K562 (cell line): ENCODE data around the gene ITPA.

Experiments used
- FOXP1 ChIP-seq: sonication (generic); formaldehyde crosslinking; IDR thresholded peaks from 2 replicates; pipeline ENCODE4 v1.8.0; 2022; ENCODE audit warnings: mild to moderate bottlenecking, missing genetic modification reagents
- JUN ChIP-seq, 2 experiments: sonication (generic) in 1 of 2; formaldehyde crosslinking in 1 of 2; IDR thresholded peaks; 2 replicates each; pipeline versions ENCODE4 v1.6.1 to v1.8.0; 2012 to 2022; ENCODE audit warnings: borderline replicate concordance in 2 of 2, mild to moderate bottlenecking in 2 of 2, improper control_type of control experiment in 1 of 2, low read depth in 1 of 2, low read length in 1 of 2, missing genetic modification reagents in 1 of 2
- KAT8 ChIP-seq: fragments of 450-650 bp; IDR thresholded peaks from 2 replicates; pipeline ENCODE4 v1.6.1; 2016; ENCODE audit warnings: low read depth, mild to moderate bottlenecking
- POLR2AphosphoS2 ChIP-seq: IDR thresholded peaks from 2 replicates; pipeline ENCODE4 v1.6.1; 2012; ENCODE audit warnings: low read length, improper control_type of control experiment
- SMC3 ChIP-seq: conservative IDR thresholded peaks from 2 replicates; pipeline ENCODE4 v1.6.1; 2011; ENCODE audit warnings: low read depth, low read length, improper control_type of control experiment; ENCODE audit not compliant: insufficient read depth
- ZKSCAN1 ChIP-seq: fragments of 150-350 bp; IDR thresholded peaks from 2 replicates; pipeline ENCODE4 v1.6.1; 2016; ENCODE audit warnings: low read depth, low read length
- TF ChIP-seq, protein P1 (sequence below): IDR thresholded peaks from 3 replicates; pipeline ENCODE4 v1.6.1; 2011; ENCODE audit warnings: borderline replicate concordance, mild to moderate bottlenecking; ENCODE audit not compliant: insufficient read length, insufficient read depth
- TF ChIP-seq, protein P2 (sequence below), 3 experiments: IDR thresholded peaks in 2 of 3; conservative IDR thresholded peaks in 1 of 3; 2 replicates each; pipeline ENCODE4 v1.5.1; 2011 to 2012; ENCODE audit warnings: low read length in 3 of 3, mild to moderate bottlenecking in 3 of 3, control low read depth in 2 of 3, improper control_type of control experiment in 1 of 3, inconsistent platforms in 1 of 3, low read depth in 1 of 3, mixed read lengths in 1 of 3, moderate library complexity in 1 of 3; ENCODE audit not compliant: insufficient read depth in 2 of 3
- TF ChIP-seq, protein P3 (sequence below): fragments of 450-650 bp; IDR thresholded peaks from 2 replicates; pipeline ENCODE4 v1.6.1; 2016; ENCODE audit warnings: mild to moderate bottlenecking
- TF ChIP-seq, protein P4 (sequence below): sonication (generic); formaldehyde crosslinking; IDR thresholded peaks from 2 replicates; pipeline ENCODE4 v1.9.0; 2022; ENCODE audit warnings: mild to moderate bottlenecking, missing genetic modification reagents
- TF ChIP-seq, protein P5 (sequence below): fragments of 250-450 bp; sonication (Bioruptor Pico); IDR thresholded peaks from 2 replicates; pipeline ENCODE4 v1.5.0; 2020; ENCODE audit warnings: mild to moderate bottlenecking
- TF ChIP-seq, protein P6 (sequence below), 2 experiments: fragments of 450-650 bp in 1 of 2; sonication (generic) in 1 of 2; formaldehyde crosslinking in 1 of 2; IDR thresholded peaks in 1 of 2; conservative IDR thresholded peaks in 1 of 2; 2 replicates each; pipeline versions ENCODE4 v1.6.1 to v1.8.1; 2016 to 2023; ENCODE audit warnings: mild to moderate bottlenecking in 2 of 2, moderate library complexity in 2 of 2, inconsistent platforms in 1 of 2, missing genetic modification reagents in 1 of 2

DNA sequence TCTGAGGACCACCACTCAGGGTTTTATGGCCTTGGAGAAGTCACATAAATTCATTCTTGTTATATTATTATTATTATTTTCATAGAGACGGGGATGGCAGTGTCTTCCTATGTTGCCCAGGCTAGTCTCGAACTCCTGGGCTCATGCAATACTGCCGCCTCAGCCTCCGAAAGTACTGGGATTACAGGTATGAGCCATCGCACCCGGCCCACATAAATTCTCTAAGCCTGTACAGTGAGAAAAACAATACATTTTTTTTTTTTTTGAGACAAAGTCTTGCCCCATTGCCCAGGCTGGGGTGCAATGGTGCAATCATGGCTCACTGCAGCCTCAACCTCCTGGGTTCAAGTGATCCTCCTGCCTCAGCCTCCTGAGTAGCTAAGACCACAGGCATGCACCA lies 48.9 kb upstream of the ITPA start:
- TF ChIP-seq POLR2AphosphoS2 (no peak), JUN (IDR thresholded peaks at IDR 0.05; ENCODE audit: borderline replicate concordance, low read depth, low read length) (no peak), JUN (CRISPR knock-in tag; IDR thresholded peaks at IDR 0.05; ENCODE audit: borderline replicate concordance) (no peak), SMC3 (no peak), ZKSCAN1 (no peak), KAT8 (no peak), FOXP1 (CRISPR knock-in tag) (no peak)
- TF ChIP-seq, protein P1, sequence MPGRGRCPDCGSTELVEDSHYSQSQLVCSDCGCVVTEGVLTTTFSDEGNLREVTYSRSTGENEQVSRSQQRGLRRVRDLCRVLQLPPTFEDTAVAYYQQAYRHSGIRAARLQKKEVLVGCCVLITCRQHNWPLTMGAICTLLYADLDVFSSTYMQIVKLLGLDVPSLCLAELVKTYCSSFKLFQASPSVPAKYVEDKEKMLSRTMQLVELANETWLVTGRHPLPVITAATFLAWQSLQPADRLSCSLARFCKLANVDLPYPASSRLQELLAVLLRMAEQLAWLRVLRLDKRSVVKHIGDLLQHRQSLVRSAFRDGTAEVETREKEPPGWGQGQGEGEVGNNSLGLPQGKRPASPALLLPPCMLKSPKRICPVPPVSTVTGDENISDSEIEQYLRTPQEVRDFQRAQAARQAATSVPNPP: no peak
- TF ChIP-seq, protein P2, sequence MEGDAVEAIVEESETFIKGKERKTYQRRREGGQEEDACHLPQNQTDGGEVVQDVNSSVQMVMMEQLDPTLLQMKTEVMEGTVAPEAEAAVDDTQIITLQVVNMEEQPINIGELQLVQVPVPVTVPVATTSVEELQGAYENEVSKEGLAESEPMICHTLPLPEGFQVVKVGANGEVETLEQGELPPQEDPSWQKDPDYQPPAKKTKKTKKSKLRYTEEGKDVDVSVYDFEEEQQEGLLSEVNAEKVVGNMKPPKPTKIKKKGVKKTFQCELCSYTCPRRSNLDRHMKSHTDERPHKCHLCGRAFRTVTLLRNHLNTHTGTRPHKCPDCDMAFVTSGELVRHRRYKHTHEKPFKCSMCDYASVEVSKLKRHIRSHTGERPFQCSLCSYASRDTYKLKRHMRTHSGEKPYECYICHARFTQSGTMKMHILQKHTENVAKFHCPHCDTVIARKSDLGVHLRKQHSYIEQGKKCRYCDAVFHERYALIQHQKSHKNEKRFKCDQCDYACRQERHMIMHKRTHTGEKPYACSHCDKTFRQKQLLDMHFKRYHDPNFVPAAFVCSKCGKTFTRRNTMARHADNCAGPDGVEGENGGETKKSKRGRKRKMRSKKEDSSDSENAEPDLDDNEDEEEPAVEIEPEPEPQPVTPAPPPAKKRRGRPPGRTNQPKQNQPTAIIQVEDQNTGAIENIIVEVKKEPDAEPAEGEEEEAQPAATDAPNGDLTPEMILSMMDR (IDR thresholded peaks at IDR 0.05 in 2 of 3, conservative IDR thresholded peaks at IDR 0.05 in 1 of 3; ENCODE audit: insufficient read depth in 2 of 3, low read depth in 1 of 3, low read length in 3 of 3): no peak
- TF ChIP-seq, protein P3, sequence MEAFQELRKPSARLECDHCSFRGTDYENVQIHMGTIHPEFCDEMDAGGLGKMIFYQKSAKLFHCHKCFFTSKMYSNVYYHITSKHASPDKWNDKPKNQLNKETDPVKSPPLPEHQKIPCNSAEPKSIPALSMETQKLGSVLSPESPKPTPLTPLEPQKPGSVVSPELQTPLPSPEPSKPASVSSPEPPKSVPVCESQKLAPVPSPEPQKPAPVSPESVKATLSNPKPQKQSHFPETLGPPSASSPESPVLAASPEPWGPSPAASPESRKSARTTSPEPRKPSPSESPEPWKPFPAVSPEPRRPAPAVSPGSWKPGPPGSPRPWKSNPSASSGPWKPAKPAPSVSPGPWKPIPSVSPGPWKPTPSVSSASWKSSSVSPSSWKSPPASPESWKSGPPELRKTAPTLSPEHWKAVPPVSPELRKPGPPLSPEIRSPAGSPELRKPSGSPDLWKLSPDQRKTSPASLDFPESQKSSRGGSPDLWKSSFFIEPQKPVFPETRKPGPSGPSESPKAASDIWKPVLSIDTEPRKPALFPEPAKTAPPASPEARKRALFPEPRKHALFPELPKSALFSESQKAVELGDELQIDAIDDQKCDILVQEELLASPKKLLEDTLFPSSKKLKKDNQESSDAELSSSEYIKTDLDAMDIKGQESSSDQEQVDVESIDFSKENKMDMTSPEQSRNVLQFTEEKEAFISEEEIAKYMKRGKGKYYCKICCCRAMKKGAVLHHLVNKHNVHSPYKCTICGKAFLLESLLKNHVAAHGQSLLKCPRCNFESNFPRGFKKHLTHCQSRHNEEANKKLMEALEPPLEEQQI: no peak
- TF ChIP-seq, protein P4, sequence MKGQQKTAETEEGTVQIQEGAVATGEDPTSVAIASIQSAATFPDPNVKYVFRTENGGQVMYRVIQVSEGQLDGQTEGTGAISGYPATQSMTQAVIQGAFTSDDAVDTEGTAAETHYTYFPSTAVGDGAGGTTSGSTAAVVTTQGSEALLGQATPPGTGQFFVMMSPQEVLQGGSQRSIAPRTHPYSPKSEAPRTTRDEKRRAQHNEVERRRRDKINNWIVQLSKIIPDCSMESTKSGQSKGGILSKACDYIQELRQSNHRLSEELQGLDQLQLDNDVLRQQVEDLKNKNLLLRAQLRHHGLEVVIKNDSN (CRISPR knock-in tag): no peak
- TF ChIP-seq, protein P5, sequence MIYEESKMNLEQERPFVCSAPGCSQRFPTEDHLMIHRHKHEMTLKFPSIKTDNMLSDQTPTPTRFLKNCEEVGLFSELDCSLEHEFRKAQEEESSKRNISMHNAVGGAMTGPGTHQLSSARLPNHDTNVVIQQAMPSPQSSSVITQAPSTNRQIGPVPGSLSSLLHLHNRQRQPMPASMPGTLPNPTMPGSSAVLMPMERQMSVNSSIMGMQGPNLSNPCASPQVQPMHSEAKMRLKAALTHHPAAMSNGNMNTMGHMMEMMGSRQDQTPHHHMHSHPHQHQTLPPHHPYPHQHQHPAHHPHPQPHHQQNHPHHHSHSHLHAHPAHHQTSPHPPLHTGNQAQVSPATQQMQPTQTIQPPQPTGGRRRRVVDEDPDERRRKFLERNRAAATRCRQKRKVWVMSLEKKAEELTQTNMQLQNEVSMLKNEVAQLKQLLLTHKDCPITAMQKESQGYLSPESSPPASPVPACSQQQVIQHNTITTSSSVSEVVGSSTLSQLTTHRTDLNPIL (CRISPR knock-in tag): no peak
- TF ChIP-seq, protein P6, sequence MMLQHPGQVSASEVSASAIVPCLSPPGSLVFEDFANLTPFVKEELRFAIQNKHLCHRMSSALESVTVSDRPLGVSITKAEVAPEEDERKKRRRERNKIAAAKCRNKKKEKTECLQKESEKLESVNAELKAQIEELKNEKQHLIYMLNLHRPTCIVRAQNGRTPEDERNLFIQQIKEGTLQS (IDR thresholded peaks at IDR 0.05): no peak
- TF ChIP-seq, protein P6 (CRISPR knock-in tag; conservative IDR thresholded peaks at IDR 0.05): no peak
